ENCODE results near the gene GPHA2. TPM values are rescaled to one million over a fixed set of nuclear protein-coding genes. Genes with fewer than 3 reads are reported as not detected.

GPHA2 gene
- total and polyA plus RNA-seq, 2 of the 13 experiments (the other 11 are each of a cell fraction or from before 2014, with no cell fraction given): 13.0 to 19.1 TPM

DNA sequence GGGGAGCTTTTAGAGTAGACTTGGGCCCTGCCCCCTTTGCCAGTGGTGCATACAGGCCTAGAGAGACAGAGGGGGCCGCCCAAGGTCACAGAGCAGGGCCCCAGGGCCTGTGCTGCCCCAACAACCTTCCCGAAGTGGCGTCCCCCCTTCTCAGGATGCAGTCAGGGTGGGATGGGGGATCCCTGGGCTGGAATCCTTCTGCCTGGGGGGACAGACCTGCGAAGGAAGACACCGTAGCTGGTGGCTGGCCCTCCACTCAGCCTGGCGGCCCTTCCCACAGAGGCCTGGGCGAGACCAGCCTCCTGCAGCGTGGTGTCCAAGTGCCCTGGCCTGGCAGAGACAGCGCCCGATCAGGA is 42.9 kb downstream of the GPHA2 start (continued):
- TF ChIP-seq, protein P1, sequence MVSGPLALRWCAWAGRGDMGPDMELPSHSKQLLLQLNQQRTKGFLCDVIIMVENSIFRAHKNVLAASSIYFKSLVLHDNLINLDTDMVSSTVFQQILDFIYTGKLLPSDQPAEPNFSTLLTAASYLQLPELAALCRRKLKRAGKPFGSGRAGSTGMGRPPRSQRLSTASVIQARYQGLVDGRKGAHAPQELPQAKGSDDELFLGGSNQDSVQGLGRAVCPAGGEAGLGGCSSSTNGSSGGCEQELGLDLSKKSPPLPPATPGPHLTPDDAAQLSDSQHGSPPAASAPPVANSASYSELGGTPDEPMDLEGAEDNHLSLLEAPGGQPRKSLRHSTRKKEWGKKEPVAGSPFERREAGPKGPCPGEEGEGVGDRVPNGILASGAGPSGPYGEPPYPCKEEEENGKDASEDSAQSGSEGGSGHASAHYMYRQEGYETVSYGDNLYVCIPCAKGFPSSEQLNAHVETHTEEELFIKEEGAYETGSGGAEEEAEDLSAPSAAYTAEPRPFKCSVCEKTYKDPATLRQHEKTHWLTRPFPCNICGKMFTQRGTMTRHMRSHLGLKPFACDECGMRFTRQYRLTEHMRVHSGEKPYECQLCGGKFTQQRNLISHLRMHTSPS (CRISPR knock-in tag; IDR thresholded peaks at IDR 0.05; ENCODE audit: low read depth): no peak
- TF ChIP-seq CCDC6 (CRISPR knock-in tag; IDR thresholded peaks at IDR 0.05): no peak; the same call in 1 of the 2 replicates
- TF ChIP-seq, protein P2, sequence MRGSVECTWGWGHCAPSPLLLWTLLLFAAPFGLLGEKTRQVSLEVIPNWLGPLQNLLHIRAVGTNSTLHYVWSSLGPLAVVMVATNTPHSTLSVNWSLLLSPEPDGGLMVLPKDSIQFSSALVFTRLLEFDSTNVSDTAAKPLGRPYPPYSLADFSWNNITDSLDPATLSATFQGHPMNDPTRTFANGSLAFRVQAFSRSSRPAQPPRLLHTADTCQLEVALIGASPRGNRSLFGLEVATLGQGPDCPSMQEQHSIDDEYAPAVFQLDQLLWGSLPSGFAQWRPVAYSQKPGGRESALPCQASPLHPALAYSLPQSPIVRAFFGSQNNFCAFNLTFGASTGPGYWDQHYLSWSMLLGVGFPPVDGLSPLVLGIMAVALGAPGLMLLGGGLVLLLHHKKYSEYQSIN (CRISPR knock-in tag; IDR thresholded peaks at IDR 0.05; ENCODE audit: borderline replicate concordance): no peak
- no peak for TF ChIP-seq ZC3H13 (CRISPR knock-in tag; IDR thresholded peaks at IDR 0.05)
- no peak for TF ChIP-seq ZNF382 (CRISPR knock-in tag; IDR thresholded peaks at IDR 0.05; ENCODE audit: borderline replicate concordance)
- no peak for TF ChIP-seq SIX4 (CRISPR knock-in tag; IDR thresholded peaks at IDR 0.05)
- no peak for TF ChIP-seq EEA1 (CRISPR knock-in tag; IDR thresholded peaks at IDR 0.05; ENCODE audit: borderline replicate concordance)
- TF ChIP-seq RXRB (CRISPR knock-in tag; IDR thresholded peaks at IDR 0.05; ENCODE audit: borderline replicate concordance): no peak
- no peak for TF ChIP-seq ZIK1 (CRISPR knock-in tag; IDR thresholded peaks at IDR 0.05; ENCODE audit: borderline replicate concordance, low read depth)
- TF ChIP-seq, protein P3, sequence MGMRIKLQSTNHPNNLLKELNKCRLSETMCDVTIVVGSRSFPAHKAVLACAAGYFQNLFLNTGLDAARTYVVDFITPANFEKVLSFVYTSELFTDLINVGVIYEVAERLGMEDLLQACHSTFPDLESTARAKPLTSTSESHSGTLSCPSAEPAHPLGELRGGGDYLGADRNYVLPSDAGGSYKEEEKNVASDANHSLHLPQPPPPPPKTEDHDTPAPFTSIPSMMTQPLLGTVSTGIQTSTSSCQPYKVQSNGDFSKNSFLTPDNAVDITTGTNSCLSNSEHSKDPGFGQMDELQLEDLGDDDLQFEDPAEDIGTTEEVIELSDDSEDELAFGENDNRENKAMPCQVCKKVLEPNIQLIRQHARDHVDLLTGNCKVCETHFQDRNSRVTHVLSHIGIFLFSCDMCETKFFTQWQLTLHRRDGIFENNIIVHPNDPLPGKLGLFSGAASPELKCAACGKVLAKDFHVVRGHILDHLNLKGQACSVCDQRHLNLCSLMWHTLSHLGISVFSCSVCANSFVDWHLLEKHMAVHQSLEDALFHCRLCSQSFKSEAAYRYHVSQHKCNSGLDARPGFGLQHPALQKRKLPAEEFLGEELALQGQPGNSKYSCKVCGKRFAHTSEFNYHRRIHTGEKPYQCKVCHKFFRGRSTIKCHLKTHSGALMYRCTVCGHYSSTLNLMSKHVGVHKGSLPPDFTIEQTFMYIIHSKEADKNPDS (CRISPR knock-in tag; IDR thresholded peaks at IDR 0.05): no peak
- TF ChIP-seq ZNF101 (CRISPR knock-in tag; IDR thresholded peaks at IDR 0.05; ENCODE audit: borderline replicate concordance, low read depth): no peak
- TF ChIP-seq TMF1 (CRISPR knock-in tag; IDR thresholded peaks at IDR 0.05; ENCODE audit: low read depth): 0 out of 2 replicates have a peak, but pooled peaks have one; percentile 24
- TF ChIP-seq TAF15 (IDR thresholded peaks at IDR 0.05; ENCODE audit: low read depth, low read length, poor library complexity, severe bottlenecking): no peak
- no peak for TF ChIP-seq ZNF335 (CRISPR knock-in tag; IDR thresholded peaks at IDR 0.05)
- no peak for TF ChIP-seq ZNF496 (CRISPR knock-in tag; IDR thresholded peaks at IDR 0.05; ENCODE audit: insufficient replicate concordance)
- TF ChIP-seq MEIS1 (CRISPR knock-in tag; IDR thresholded peaks at IDR 0.05; ENCODE audit: borderline replicate concordance): 0 out of 2 replicates have a peak, but pooled peaks have one; percentile 5
- no peak for TF ChIP-seq NFRKB (IDR thresholded peaks at IDR 0.05)
- no peak for TF ChIP-seq SRSF4 (IDR thresholded peaks at IDR 0.05; ENCODE audit: low read depth, low read length, poor library complexity, severe bottlenecking)
- TF ChIP-seq MATR3 (CRISPR knock-in tag; IDR thresholded peaks at IDR 0.05): no peak
- TF ChIP-seq SP2 (CRISPR knock-in tag; IDR thresholded peaks at IDR 0.05): no peak
- TF ChIP-seq ZMAT3 (CRISPR knock-in tag; conservative IDR thresholded peaks at IDR 0.05): no peak
- TF ChIP-seq FOSL1 (CRISPR knock-in tag; IDR thresholded peaks at IDR 0.05; ENCODE audit: borderline replicate concordance): no peak
- TF ChIP-seq ZNF329 (CRISPR knock-in tag; IDR thresholded peaks at IDR 0.05; ENCODE audit: low read depth): no peak
- TF ChIP-seq KLF12 (CRISPR knock-in tag; IDR thresholded peaks at IDR 0.05; ENCODE audit: borderline replicate concordance): no peak
- TF ChIP-seq, protein P4, sequence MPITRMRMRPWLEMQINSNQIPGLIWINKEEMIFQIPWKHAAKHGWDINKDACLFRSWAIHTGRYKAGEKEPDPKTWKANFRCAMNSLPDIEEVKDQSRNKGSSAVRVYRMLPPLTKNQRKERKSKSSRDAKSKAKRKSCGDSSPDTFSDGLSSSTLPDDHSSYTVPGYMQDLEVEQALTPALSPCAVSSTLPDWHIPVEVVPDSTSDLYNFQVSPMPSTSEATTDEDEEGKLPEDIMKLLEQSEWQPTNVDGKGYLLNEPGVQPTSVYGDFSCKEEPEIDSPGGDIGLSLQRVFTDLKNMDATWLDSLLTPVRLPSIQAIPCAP (CRISPR knock-in tag; IDR thresholded peaks at IDR 0.05; ENCODE audit: low read depth): 0 out of 2 replicates have a peak, but pooled peaks have one; percentile 50
- no peak for TF ChIP-seq NFE2L1 (CRISPR knock-in tag; IDR thresholded peaks at IDR 0.05; ENCODE audit: borderline replicate concordance)
- no peak for TF ChIP-seq ZNF234 (CRISPR knock-in tag; conservative IDR thresholded peaks at IDR 0.05)

All from HepG2 (cell line).